K562 (cell line): ENCODE data around the gene PYCR2. TPM values are rescaled to one million over a fixed set of nuclear protein-coding genes. Genes with fewer than 3 reads are reported as not detected.

Experiments
- ATAC-seq: fragments of 200-7000 bp; cut with Tn5 transposase; 3 replicates; pipeline ENCODE4 v1.9.1; 2020; ENCODE audit warnings: moderate library complexity
- Bru-seq: library from RNA; stranded (reverse); fragments of 400-500 nt; gene quantifications from one replicate; lab custom pipeline; 2021; lab: Mats Ljungman, UMichigan
- BruChase-seq, 2 experiments: library from RNA; stranded (reverse); fragments of 400-500 nt; gene quantifications; one replicate each; lab custom pipeline; 2021; lab: Mats Ljungman, UMichigan
- BruUV-seq: library from RNA; stranded (reverse); fragments of 400-500 nt; replicated peaks from 2 replicates; lab custom pipeline; 2021; lab: Mats Ljungman, UMichigan
- CTCF ChIA-PET: fragments of 300-600 bp; formaldehyde crosslinking; extraction: SDS; loops from one replicate; lab custom pipeline; 2021; ENCODE audit warnings: low intra/inter-chr PET ratio; lab: Yijun Ruan, JAX
- POLR2A ChIA-PET: fragments of 300-600, 350-650 bp; sonication (Branson Sonifier 250); formaldehyde crosslinking; extraction: SDS; loops from one replicate; lab custom pipeline; 2021; ENCODE audit warnings: antibody characterized with exemption, inconsistent platforms; lab: Yijun Ruan, JAX
- DNase-seq, 4 experiments: peaks; one replicate each; pipeline versions ENCODE4 v3.0.0 to v3.0.0-alpha.2; 2011 to 2018; ENCODE audit warnings: low spot score in 3 of 4, mixed read lengths in 3 of 4; ENCODE audit errors: extremely low read depth in 1 of 4
- FAIRE-seq: peaks from 2 replicates; lab custom pipeline; 2011; peaks lifted over from hg19 to GRCh38; lab: Jason Lieb, UNC
- H2AFZ ChIP-seq: 2 replicates; pipeline ENCODE4 v1.6.0; 2011; ENCODE audit warnings: low read depth, low read length, control low read depth, inconsistent platforms
- H3K27ac ChIP-seq: fragments of 200-600 bp; 3 replicates; pipeline ENCODE4 v1.8.0; 2011; ENCODE audit warnings: low read depth, mild to moderate bottlenecking, control low read depth, inconsistent platforms, low read length, moderate library complexity, mixed read lengths; ENCODE audit errors: extremely low read depth
- H3K27me3 ChIP-seq, 2 experiments: fragments of 300-600 bp in 1 of 2; 2 replicates in 1 of 2; 3 replicates in 1 of 2; pipeline versions ENCODE4 v1.6.0 to v1.8.0; 2011; ENCODE audit warnings: inconsistent platforms in 2 of 2, low read length in 2 of 2, mild to moderate bottlenecking in 1 of 2, mixed read lengths in 1 of 2, moderate library complexity in 1 of 2; ENCODE audit not compliant: control insufficient read depth in 2 of 2, insufficient read depth in 2 of 2
- H3K36me3 ChIP-seq: fragments of 300-600 bp; 3 replicates; pipeline ENCODE4 v1.8.0; 2011; ENCODE audit warnings: mild to moderate bottlenecking, low read length, inconsistent platforms; ENCODE audit not compliant: control insufficient read depth, insufficient read depth
- H3K4me1 ChIP-seq, 2 experiments: fragments of 200-600 bp in 1 of 2; replicated peaks in 1 of 2; 2 replicates in 1 of 2; 3 replicates in 1 of 2; pipeline versions ENCODE4 v1.5.1 to v1.8.0; 2011; ENCODE audit warnings: inconsistent platforms in 2 of 2, low read length in 2 of 2, mild to moderate bottlenecking in 1 of 2, mixed read lengths in 1 of 2, moderate library complexity in 1 of 2; ENCODE audit not compliant: control insufficient read depth in 2 of 2, insufficient read depth in 2 of 2
- H3K4me2 ChIP-seq: 2 replicates; pipeline ENCODE4 v1.6.1; 2011; ENCODE audit warnings: low read length, control low read depth, inconsistent platforms, mixed read lengths; ENCODE audit not compliant: insufficient read depth
- H3K4me3 ChIP-seq: fragments of 200-600 bp; sonication (generic), shearing (Covaris generic); 2 replicates; pipeline ENCODE4 v1.5.1; 2016; ENCODE audit warnings: control low read depth, inconsistent platforms
- H3K79me2 ChIP-seq: fragments of 200-600 bp; 3 replicates; pipeline ENCODE4 v1.8.0; 2011; ENCODE audit warnings: low read length, inconsistent platforms; ENCODE audit not compliant: control insufficient read depth, insufficient read depth
- H3K9ac ChIP-seq, 2 experiments: 2 replicates each; pipeline versions ENCODE4 v1.6.0 to v1.6.1; 2011; ENCODE audit warnings: low read depth in 2 of 2, low read length in 2 of 2, control low read depth in 1 of 2, inconsistent platforms in 1 of 2, mild to moderate bottlenecking in 1 of 2, mixed read lengths in 1 of 2; ENCODE audit not compliant: insufficient read depth in 1 of 2
- H3K9me1 ChIP-seq: one replicate; pipeline ENCODE4 v1.6.0; 2011; ENCODE audit warnings: inconsistent platforms, mild to moderate bottlenecking, low read length, moderate library complexity; ENCODE audit not compliant: control insufficient read depth, insufficient read depth
- H3K9me3 ChIP-seq: replicated peaks from 2 replicates; pipeline ENCODE4 v1.5.1; 2011; ENCODE audit warnings: low read depth, low read length, inconsistent platforms; ENCODE audit not compliant: control insufficient read depth, insufficient read depth
- H4K20me1 ChIP-seq: replicated peaks from 2 replicates; pipeline ENCODE4 v1.6.1; 2011; ENCODE audit warnings: low read length, inconsistent platforms, mixed read lengths; ENCODE audit not compliant: control insufficient read depth, insufficient read depth
- HOMEZ ChIP-seq: fragments of 250-450 bp; sonication (Bioruptor Pico); IDR thresholded peaks from 2 replicates; pipeline ENCODE4 v1.4.0; 2020; ENCODE audit warnings: mild to moderate bottlenecking, moderate library complexity
- KLF6 ChIP-seq: fragments of 250-450 bp; sonication (Bioruptor Pico); IDR thresholded peaks from 2 replicates; pipeline ENCODE4 v1.4.0; 2020; ENCODE audit warnings: mild to moderate bottlenecking, moderate library complexity, borderline replicate concordance
- NONO ChIP-seq, 2 experiments: fragments of 200-400 bp in 1 of 2; fragments of 450-650 bp in 1 of 2; formaldehyde crosslinking in 1 of 2; IDR thresholded peaks; 2 replicates each; pipeline ENCODE4 v1.6.1; 2017; ENCODE audit warnings: low read depth in 2 of 2, mild to moderate bottlenecking in 2 of 2, moderate library complexity in 2 of 2, low read length in 1 of 2
- NUFIP1 ChIP-seq: fragments of 450-650 bp; IDR thresholded peaks from 2 replicates; pipeline ENCODE4 v1.6.1; 2018; ENCODE audit not compliant: partially characterized antibody
- RBM34 ChIP-seq: fragments of 200-400 bp; formaldehyde crosslinking; IDR thresholded peaks from 2 replicates; pipeline ENCODE4 v1.6.1; 2018; ENCODE audit warnings: low read length, borderline replicate concordance; ENCODE audit not compliant: insufficient read depth
- TAF1 ChIP-seq: IDR thresholded peaks from 2 replicates; pipeline ENCODE4 v1.6.1; 2011; ENCODE audit warnings: mild to moderate bottlenecking, low read length, moderate library complexity; ENCODE audit not compliant: insufficient read depth, control insufficient read depth, severe bottlenecking; ENCODE audit errors: extremely low read depth
- TAF15 ChIP-seq: fragments of 200-400 bp; formaldehyde crosslinking; IDR thresholded peaks from 2 replicates; pipeline ENCODE4 v1.6.1; 2017; ENCODE audit warnings: mild to moderate bottlenecking, low read depth, low read length, moderate library complexity
- ZBTB1 ChIP-seq: sonication (generic); formaldehyde crosslinking; IDR thresholded peaks from 2 replicates; pipeline ENCODE4 v1.8.1; 2023; ENCODE audit warnings: missing genetic modification reagents, low read depth, mild to moderate bottlenecking, borderline replicate concordance
- ZNF263 ChIP-seq: sonication (generic); formaldehyde crosslinking; IDR thresholded peaks from 2 replicates; pipeline ENCODE4 v1.8.0; 2022; ENCODE audit warnings: mild to moderate bottlenecking, missing genetic modification reagents, borderline replicate concordance
- ZNF436 ChIP-seq: fragments of 250-450, 450-650 bp; sonication (Bioruptor Pico); formaldehyde crosslinking; IDR thresholded peaks from 2 replicates; pipeline ENCODE4 v1.7.0; 2020; ENCODE audit warnings: mild to moderate bottlenecking
- ZNF77 ChIP-seq: fragments of 250-450 bp; sonication (Bioruptor Pico); IDR thresholded peaks from 2 replicates; pipeline ENCODE4 v1.5.0; 2020
- WGBS: fragments of 100-300 bp; shearing (Covaris generic); methylation state at CpG from one replicate; pipeline ENCODE4 v1.1.6; 2016; ENCODE audit warnings: low coverage, mixed read lengths; ENCODE audit not compliant: insufficient coverage; ENCODE audit errors: missing lambda C conversion rate; 5-methylcytosine and 5-hydroxymethylcytosine counted together
- in situ Hi-C: fragments of 300-500 bp; cut with MboI; formaldehyde crosslinking; loops from 4 replicates; pipeline ENCODE4 v1.15.0; 2018; ENCODE audit warnings: inconsistent platforms, mixed read lengths
- intact Hi-C: fragments of 100-400 bp; cut with micrococcal nuclease; formaldehyde crosslinking; loops from 2 replicates; pipeline ENCODE4 v1.14.2; 2022
- long read RNA-seq, 3 experiments: library from polyadenylated mRNA in 2 of 3; library from RNA in 1 of 3; unstranded in 2 of 3; stranded (forward) in 1 of 3; transcript quantifications; one replicate each; pipeline ENCODE4 v2.0.0, GENCODE V29; 2019 to 2022
- polyA minus RNA-seq, 3 experiments: library from RNA; depleted of rRNA, polyadenylated mRNA; stranded (reverse); fragments of >200 nt; gene quantifications; 2 replicates each; pipeline ENCODE4 v1.2.3, GENCODE V29; 2011
- polyA plus RNA-seq, 8 experiments: library from polyadenylated mRNA; depleted of rRNA in 4 of 8; stranded (reverse) in 5 of 8; unstranded in 3 of 8; fragments of >200 nt; fragmentation: Nextera tagmentation in 2 of 8; fragmentation: Illumina TruSeq in 1 of 8; extraction: Ambion mirVana in 2 of 8; extraction: Trizol in 1 of 8; gene quantifications; 2 replicates each; pipeline versions ENCODE4 v1.2.1 to v1.2.3, GENCODE V29; 2011 to 2014; ENCODE audit warnings: inconsistent platforms in 1 of 8, missing spikeins in 1 of 8
- total RNA-seq, 7 experiments: library from RNA; depleted of rRNA in 6 of 7; stranded (reverse); fragments of >200 nt in 6 of 7; fragmentation: Illumina TruSeq in 2 of 7; extraction: Trizol in 2 of 7; gene quantifications; 2 replicates each; pipeline versions ENCODE4 v1.2.1 to v1.2.3, GENCODE V29; 2011 to 2021; ENCODE audit warnings: low replicate concordance in 1 of 7
- TF ChIP-seq, protein P1 (sequence below): fragments of 250-450 bp; sonication (Bioruptor Pico); IDR thresholded peaks from 2 replicates; pipeline ENCODE4 v1.8.0; 2022; ENCODE audit warnings: moderate library complexity, mild to moderate bottlenecking, inconsistent platforms

Gene PYCR2
- total RNA-seq (2011; cell fraction: chromatin; rRNA removed; ENCODE audit: low replicate concordance): 118 and 268 TPM in 2 replicates
- total RNA-seq (2011; cell fraction: nucleolus; rRNA removed): 193 and 210 TPM in 2 replicates
- total RNA-seq (2011; cell fraction: nucleoplasm; rRNA removed): 181 and 191 TPM in 2 replicates
- 162 and 176 TPM in 2 replicates for total RNA-seq (2014; rRNA removed)
- 75.2 and 76.7 TPM in 2 replicates for total RNA-seq (2014; rRNA removed; fragmentation: Illumina TruSeq; extraction: Trizol)
- total RNA-seq (2015; rRNA removed; fragmentation: Illumina TruSeq; extraction: Trizol): 79.2 and 83.5 TPM in 2 replicates
- 200 and 219 TPM in 2 replicates for total RNA-seq (2021)
- polyA plus RNA-seq (2011; rRNA removed): 127 and 246 TPM in 2 replicates
- 168 and 216 TPM in 2 replicates for polyA plus RNA-seq (2011; cell fraction: cytosol; rRNA removed)
- polyA plus RNA-seq (2011; cell fraction: nucleus; rRNA removed): 321 and 394 TPM in 2 replicates
- polyA plus RNA-seq (2012): 161 and 213 TPM in 2 replicates
- 154 and 187 TPM in 2 replicates for polyA plus RNA-seq (2014; fragmentation: Illumina TruSeq; extraction: Trizol)
- polyA plus RNA-seq (2014; fragmentation: Nextera tagmentation; extraction: Ambion mirVana): 1 to 10 TPM; 5.5 to 7.9 TPM
- 195 and 208 TPM in 2 replicates for polyA plus RNA-seq (2014; rRNA removed)
- polyA minus RNA-seq (2011; rRNA and poly(A)+ RNA removed): 79.4 and 82.2 TPM in 2 replicates
- 58.5 and 79.5 TPM in 2 replicates for polyA minus RNA-seq (2011; cell fraction: cytosol; rRNA and poly(A)+ RNA removed)
- polyA minus RNA-seq (2011; cell fraction: nucleus; rRNA and poly(A)+ RNA removed): 66.8 and 85.3 TPM in 2 replicates
- Bru-seq, nascent RNA: percentile 96 among the genes with signal in this experiment
- percentile 94 among the genes with signal in this experiment for BruChase-seq, experiment 1, labeled RNA remaining after a 2-hour chase
- BruChase-seq, experiment 2, labeled RNA remaining after a 6-hour chase: percentile 95 among the genes with signal in this experiment
- long read RNA-seq, experiment 1, transcript PYCR2-201 (7 exons, 1,689 nt): major isoform, 229 of 330 reads
- long read RNA-seq, experiment 1, partial matches to known transcripts: 67 of 330 reads
- long read RNA-seq, experiment 1, other reads (novel, unspliced or antisense): 30 of 330 reads
- long read RNA-seq, experiment 2, transcript PYCR2-201 (7 exons, 1,689 nt): major isoform, 127 of 256 reads
- long read RNA-seq, experiment 2, partial matches to known transcripts: 25 of 256 reads
- long read RNA-seq, experiment 2, other reads (novel, unspliced or antisense): 102 of 256 reads
- long read RNA-seq, experiment 3, transcript PYCR2-201 (7 exons, 1,689 nt): major isoform, 98 of 115 reads
- long read RNA-seq, experiment 3, partial matches to known transcripts: 5 of 115 reads
- long read RNA-seq, experiment 3, other reads (novel, unspliced or antisense): 11 of 115 reads

DNA sequence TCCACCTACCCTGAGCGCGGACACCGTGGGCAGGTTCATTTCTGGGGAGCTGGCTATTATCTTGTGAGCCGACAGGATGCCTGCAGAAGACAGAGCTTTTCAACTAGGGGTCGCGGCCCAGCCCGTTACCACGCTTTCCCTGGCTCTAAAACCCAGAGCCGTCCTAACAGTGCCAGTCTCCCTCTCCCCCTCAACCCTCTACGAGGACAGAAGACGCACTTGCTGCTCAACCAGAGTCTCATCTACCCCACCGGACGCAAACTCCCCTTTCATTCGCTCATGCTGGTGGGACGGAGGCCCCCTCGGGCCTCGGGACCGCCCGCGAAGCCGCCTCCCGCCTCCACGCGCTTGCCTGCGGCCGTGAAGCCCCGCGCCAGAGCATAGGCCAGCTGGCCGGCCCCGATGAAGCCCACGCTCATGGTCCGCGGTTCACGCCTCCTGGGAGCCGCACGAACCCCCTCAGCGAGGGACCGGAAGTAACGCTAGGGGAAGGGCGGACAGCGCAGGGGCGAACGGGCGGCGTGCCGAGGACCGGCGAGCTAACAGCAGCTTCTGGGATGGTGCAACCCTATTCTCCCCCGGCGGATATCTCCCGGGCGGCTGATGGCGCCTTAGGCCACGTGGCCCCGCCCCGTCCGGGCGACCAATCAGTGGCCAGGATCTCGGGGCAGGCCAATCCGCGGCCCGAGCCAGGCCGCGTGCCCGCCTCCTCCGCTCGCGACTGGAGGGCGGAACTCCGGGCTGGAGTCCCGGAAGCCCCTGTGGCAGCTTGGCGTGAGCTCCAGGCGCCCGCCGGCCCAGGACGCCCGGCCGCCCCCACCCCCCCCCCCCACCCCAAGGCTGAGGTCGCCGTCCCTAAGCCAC lies at the start of gene PYCR2:
Gene PYCR2 (minus strand): TSS at position 559 of the 864 bp plus-strand sequence. CDS start 140 bp downstream, at position 419.
- Histone ChIP-seq H3K4me1 (peaks cover 44 to 69% of the 10 kb centered on the region in 2 experiments), H3K9ac (peak within 1 kb of the TSS; percentile 94 to 97), H3K9me1 (no peaks in the 10 kb centered on the region), H3K27ac (peak within 1 kb of the TSS; percentile 93), H3K79me2 (peaks cover 39% of the 10 kb centered on the region), H3K27me3 (no peaks in the 10 kb centered on the region), H3K4me2 (peak within 1 kb of the TSS; percentile 89), H3K36me3 (peaks cover 42% of the 10 kb centered on the region), H3K9me3 (no peaks in the 10 kb centered on the region), H3K4me3 (peak within 1 kb of the TSS; percentile 94), H4K20me1 (no peaks in the 10 kb centered on the region), H2AFZ (peak within 1 kb of the TSS; percentile 85)
- peak; percentile 99 to 100 (median 99) for DNase-seq
- peak; percentile 91 for ATAC-seq
- FAIRE-seq: peak; percentile 91
- BruUV-seq: TSS peak; percentile 69
- in situ Hi-C loops: no loop called here
- ChIA-PET CTCF (interaction anchor here (0.6 to 0.7 kb wide), 2 partner anchors 38 to 449 kb away, joined by 3 to 8 read pairs; no protein-coding TSS in a partner anchor), POLR2A (interaction anchor here (0.6 to 2.8 kb wide), 18 partner anchors 8 to 438 kb away, joined by 3 to 14 read pairs (median 4); partner anchors contain the start of genes LEFTY1, SDE2 and TMEM63A)
- intact Hi-C loops: loop anchor here (2.0 kb wide), 1 partner anchor 41 kb away; the partner anchor contains the start of gene TMEM63A
- WGBS: under 1% methylated on average over 71 of the region's 80 CpGs
- TF ChIP-seq, protein P1, sequence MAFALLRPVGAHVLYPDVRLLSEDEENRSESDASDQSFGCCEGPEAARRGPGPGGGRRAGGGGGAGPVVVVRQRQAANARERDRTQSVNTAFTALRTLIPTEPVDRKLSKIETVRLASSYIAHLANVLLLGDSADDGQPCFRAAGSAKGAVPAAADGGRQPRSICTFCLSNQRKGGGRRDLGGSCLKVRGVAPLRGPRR (CRISPR knock-in tag): no peak
- TF ChIP-seq NONO (IDR thresholded peaks at IDR 0.05; ENCODE audit: low read depth in 2 of 2, low read length in 1 of 2): peak; percentile 56 to 57; a peak in 1 of 4 replicates
- no peak for TF ChIP-seq ZBTB1 (CRISPR knock-in tag)
- TF ChIP-seq ZNF77 (CRISPR knock-in tag): no peak
- TF ChIP-seq TAF1: peak; percentile 77
- no peak for TF ChIP-seq NUFIP1
- no peak; the same call in none of the 2 replicates for TF ChIP-seq ZNF263 (CRISPR knock-in tag)
- 0 out of 2 replicates have a peak, but pooled peaks have one; percentile 24 for TF ChIP-seq RBM34
- no peak for TF ChIP-seq KLF6 (CRISPR knock-in tag)
- no peak for TF ChIP-seq TAF15
- 0 out of 2 replicates have a peak, but pooled peaks have one; percentile 24 for TF ChIP-seq HOMEZ (CRISPR knock-in tag)
- TF ChIP-seq ZNF436 (CRISPR knock-in tag): no peak
